GM19193 (cell line): ENCODE results near the gene RIT1.
A peak's percentile ranks its signal among the peaks of the same experiment; 100 is the strongest.

Experiments used
- POLR2A ChIP-seq: IDR thresholded peaks from 4 replicates; pipeline ENCODE4 v1.6.1; 2011; ENCODE audit not compliant: insufficient read depth, insufficient read length; ENCODE audit errors: extremely low read depth

Gene RIT1, protein sequence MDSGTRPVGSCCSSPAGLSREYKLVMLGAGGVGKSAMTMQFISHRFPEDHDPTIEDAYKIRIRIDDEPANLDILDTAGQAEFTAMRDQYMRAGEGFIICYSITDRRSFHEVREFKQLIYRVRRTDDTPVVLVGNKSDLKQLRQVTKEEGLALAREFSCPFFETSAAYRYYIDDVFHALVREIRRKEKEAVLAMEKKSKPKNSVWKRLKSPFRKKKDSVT

DNA sequence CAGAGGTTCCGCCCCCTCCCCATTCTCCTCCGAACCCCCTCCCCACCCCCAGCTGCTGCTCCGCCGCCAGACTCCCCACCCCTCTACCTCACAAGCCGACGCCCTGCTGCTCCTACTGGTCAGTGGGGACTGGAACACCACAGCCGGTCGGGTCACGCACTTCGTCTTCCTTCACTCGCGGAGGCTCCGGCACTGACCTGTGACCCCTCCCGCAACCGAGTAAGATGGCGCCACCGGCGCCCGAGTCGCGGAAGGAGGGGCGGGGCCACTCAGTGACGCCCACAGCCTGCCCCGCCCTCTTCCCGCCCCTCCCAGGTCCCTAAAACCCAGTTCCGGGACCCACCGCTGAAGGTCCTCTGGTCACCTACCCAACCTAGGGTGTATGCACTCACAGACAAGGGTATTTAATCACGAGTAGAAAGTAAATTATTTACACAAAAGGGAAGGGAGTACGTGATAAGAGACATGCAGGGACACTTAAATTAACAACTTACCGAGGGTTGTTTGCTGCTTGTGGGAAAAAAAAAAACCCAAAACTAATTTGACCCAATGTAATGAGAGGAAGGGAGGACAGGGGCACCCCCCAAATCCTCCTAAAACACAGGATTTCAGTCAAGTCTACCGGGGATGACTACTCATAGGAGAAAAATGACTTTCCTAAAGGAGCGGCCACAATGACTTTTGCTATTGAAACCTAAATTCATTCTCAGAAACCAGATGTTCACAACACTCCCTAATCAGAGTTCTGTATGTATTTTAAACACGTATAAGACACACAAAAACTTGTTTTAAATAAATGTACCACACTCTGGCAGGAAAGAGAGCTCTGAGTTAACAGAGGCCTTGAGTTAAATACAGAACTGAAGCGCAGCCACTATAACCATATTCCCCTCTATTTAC, at the start of gene RIT1:
Gene RIT1 (minus strand): TSS at position 194 of the 900 bp plus-strand sequence. CDS start 588 bp downstream, outside the sequence.
- peak; percentile 76 for TF ChIP-seq POLR2A

DNA sequence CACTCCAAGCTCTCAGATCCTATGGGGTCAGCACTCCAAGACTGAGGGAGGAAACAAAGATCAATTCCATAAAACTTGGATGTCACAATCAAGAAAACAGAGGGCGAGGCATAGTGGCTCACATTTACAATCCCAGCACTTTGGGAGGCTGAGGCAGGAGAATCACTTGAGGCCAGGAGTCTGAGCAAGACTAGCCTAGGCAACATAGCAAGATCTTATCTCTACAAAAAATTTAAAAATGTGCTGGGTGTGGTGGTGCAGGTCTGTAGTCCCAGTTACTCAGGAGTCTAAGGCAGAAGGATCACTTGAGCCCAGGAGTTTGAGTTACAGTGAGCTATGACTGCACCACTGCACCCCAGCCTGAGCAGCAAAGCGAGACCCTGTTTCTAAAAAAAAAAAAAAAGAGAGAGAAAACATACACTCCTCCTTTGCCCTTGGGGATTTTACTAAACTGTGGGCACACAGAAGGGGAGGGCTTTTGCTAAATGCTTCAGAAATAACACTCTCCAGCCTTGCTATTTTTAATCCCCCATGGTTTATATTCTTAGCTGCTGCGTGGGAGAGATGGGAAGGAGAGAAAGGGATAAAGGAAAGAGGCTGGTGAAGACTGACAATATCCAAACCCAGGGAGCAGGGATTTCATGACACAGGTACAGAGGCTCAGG, 49.1 kb upstream of the RIT1 start:
- TF ChIP-seq POLR2A = no peak

DNA sequence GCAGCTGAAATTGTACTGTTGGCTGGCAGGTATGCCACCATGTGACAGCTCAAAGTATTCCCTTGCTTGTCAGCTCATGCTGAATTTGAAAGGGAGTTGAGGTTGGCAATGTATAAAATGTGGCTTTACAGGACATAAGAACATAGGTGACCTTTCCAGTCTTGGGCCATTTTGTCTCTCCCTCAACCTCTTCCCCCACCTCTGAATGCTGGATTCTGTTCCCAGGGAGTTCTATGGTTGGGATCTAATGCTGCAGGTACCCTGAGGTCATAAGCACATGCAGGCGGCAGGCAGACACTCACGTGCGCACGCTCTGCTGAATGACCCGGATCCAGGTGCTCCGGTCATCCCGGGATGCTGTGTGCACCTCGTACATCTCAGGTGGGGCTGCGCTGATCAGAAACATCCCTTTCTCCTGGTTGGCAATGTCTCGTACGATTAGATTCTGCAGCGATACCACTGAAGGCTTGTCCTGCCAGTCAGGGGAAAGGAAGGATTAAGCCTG, 46.3 kb upstream of the RIT1 start:
- no peak for TF ChIP-seq POLR2A

DNA sequence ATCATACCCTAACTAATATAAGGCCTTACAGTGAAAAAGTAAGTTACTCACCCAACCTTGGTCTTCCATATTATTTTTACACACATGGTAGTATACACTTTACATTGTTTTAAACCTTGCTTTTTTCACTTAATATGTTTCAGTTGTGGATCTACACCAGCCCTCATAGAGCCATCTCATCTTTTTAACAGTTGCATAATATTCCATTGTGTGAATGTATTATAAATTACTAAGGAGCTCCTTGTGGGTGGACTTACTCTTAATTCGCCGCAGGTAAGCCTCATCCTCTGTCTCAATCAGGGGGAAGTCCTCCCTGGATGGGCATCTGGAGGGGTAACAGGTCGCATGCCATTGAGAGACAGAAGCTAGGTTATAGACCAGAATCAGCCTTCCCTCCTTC, 43.5 kb upstream of the RIT1 start:
- TF ChIP-seq POLR2A = no peak

DNA sequence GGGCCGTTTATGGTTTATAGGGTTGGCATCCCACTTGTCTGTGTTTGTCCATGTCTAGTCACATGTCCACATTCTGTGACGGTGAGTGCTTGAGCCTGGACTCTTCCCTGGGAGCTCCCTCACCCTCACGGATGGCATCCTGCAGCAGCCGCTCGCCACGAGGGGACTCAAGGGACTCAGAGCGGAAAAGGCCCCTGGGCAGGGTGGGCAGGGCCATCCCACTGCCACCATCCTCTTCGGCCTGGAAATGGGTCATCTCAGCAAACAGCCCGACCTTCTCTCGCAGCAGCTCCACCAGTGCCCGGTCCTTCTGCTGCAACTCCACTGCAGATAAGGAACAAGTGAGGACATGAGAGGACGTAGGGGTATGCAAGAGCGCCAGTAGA, 41.3 kb upstream of the RIT1 start:
- TF ChIP-seq POLR2A = no peak

DNA sequence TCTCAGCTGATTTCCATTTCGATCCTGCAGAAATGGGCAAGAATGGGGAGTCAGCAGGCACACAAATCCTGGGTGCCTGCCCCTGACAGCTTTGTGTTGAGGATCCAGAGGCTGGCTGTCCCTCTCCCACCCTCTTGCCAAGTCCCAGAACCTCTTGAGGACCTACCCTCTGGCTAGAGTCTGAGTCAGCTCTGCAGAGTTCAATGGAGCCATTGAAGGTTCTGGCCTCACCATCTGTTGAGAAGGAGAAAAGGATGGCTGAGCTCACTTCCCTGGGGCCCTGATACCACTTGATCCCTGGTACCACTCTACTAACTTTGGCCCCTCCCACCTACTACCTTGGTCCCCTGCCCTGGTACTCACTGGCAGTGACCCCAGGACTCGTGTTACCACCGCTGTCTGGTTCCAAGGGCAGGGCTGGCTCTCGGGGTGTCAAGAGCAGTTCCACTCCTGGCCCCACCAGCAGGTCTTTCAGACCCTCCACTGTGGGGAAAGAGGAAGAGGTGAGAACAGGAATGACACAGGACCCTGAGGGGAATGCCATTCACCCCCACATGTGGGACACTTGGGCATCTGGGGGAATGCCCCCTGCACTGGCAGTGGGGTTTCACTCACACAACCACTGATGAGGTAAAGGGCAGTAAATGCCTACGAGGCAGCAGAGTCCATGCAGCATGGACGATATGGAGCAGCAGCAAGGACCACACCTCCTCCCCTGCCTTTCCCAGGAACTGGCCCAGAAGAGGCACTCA, 40.8 kb upstream of the RIT1 start:
- TF ChIP-seq POLR2A = no peak

DNA sequence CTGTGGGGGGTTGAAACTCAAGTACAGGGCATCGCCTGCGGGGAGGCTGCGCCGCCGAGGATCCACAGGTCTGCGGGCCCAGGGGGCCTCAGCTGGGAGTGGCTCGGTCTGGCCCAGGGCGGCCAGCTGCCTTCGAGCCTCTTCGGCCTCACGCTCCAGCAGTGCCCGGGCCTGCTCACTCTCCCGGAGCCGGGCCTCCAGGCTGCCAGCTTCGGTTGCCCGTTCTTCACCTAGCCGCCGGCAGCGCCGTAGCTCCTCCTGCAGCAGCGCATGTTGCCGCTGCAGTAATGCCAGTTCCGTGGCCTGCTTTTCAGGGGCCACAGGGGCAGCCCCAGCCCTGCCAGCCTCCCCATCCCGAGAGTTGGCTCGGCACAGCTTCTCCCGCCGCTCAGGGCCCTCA, 39.7 kb upstream of the RIT1 start:
- peak; percentile 24 for TF ChIP-seq POLR2A

DNA sequence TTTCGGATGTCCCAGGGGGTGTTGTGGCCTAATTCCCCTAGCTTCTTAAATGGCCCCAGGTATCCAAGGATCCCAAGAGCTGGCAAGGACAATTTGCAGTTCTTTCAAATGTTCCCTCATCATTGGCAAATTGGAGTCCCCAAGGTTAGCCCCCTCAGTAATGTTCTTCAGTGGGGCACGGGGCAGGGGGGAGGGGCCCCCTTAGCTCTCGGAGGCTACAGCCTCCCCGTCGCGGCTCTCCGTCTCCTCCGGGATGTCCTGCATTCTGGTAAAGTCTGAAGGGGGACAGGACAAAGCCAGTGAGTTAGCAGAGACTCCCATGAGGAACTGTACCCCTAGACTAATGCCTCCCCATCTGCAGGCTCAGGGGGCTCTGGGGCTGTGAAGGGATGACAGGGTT, 36.6 kb upstream of the RIT1 start:
- TF ChIP-seq POLR2A = no peak

DNA sequence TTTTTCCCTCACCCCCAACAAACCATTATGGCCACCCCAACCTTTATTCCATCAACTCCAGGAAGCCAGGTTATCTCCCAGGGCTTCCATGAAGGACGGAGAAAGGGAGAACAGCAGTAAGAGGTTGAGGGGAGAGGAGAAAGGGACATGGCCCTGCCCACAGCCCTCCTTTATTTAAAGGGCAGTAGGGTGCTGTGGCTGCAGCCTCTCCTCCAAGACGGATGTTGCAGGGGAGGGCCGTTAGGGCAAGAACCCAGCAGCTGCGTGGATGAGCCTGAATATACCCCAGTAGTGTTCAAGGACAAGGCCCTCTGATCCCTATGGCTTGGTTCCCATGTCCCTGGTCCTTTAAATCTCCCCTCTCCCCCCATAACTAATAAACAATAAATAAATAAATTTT, 36.1 kb upstream of the RIT1 start:
- TF ChIP-seq POLR2A = no peak

DNA sequence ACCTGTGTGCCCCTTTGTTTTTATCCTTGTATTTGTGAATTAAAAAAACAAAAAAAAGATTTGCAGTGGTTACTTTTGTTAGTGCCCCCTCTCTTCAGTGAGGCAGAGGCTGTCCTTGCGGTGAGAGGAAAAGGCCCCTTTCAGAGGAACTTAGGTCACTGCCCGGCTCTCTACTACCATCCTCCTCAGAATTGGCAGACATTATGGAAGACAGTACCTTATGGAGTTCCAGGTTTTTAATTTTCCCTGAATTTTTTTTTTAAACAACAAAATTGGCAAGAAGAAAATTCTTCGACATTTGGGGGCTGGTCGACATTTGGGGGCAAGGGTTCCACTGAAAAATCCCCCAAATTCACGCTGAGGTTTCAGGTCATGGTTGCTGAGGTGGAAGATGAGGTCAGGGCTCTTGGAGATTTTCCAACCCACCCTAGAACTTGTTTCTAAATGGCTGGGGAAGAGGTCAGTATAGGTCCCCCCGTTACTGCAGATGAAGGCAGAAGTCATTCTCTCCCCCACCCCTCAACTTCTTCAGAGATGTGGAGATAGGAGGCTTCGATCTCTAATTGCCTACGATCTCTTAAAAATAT, 35.6 kb upstream of the RIT1 start:
- no peak for TF ChIP-seq POLR2A

DNA sequence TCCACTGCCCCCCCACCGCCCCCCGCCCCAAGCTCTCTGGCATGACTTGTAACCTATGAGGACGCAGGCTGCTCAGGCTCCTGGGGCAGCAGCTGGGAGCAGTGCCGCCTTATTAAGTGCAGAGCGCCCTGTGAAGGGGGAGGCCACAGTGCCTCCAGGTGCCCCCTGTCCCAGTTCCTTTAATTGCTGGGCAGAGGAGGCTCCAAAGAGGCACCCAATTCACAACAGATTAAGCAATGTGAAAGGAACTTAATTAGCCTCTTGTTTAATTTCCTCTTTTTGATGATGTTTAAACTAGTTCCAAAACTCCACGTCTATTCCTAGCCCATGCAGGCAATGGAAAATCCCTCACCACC, 33.3 kb upstream of the RIT1 start:
- TF ChIP-seq POLR2A = no peak

DNA sequence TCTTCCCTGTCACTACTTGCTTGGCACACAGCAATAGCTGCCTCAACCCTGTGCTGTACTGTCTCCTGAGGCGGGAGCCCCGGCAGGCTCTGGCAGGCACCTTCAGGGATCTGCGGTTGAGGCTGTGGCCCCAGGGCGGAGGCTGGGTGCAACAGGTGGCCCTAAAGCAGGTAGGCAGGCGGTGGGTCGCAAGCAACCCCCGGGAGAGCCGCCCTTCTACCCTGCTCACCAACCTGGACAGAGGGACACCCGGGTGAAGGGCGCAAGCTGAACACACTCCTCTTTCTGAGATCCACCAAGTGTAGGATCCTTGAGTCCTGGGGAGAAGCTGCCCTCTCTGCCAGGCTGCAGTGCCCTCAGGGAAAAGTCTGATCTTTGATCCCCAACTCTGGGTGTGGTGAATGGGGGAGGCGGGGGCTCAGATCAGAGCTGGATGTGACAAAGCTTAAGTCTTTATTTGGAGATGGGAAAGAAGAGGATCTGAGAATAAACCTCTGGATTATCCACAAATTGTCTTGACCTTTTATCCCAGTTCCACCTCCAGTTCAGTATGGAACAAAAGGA, 31.5 kb upstream of the RIT1 start:
- no peak for TF ChIP-seq POLR2A

DNA sequence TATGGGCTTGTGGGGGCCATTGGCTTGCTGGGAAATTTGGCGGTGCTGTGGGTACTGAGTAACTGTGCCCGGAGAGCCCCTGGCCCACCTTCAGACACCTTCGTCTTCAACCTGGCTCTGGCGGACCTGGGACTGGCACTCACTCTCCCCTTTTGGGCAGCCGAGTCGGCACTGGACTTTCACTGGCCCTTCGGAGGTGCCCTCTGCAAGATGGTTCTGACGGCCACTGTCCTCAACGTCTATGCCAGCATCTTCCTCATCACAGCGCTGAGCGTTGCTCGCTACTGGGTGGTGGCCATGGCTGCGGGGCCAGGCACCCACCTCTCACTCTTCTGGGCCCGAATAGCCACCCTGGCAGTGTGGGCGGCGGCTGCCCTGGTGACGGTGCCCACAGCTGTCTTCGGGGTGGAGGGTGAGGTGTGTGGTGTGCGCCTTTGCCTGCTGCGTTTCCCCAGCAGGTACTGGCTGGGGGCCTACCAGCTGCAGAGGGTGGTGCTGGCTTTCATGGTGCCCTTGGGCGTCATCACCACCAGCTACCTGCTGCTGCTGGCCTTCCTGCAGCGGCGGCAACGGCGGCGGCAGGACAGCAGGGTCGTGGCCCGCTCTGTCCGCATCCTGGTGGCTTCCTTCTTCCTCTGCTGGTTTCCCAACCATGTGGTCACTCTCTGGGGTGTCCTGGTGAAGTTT, 30.8 kb upstream of the RIT1 start:
- peak; percentile 45 for TF ChIP-seq POLR2A

DNA sequence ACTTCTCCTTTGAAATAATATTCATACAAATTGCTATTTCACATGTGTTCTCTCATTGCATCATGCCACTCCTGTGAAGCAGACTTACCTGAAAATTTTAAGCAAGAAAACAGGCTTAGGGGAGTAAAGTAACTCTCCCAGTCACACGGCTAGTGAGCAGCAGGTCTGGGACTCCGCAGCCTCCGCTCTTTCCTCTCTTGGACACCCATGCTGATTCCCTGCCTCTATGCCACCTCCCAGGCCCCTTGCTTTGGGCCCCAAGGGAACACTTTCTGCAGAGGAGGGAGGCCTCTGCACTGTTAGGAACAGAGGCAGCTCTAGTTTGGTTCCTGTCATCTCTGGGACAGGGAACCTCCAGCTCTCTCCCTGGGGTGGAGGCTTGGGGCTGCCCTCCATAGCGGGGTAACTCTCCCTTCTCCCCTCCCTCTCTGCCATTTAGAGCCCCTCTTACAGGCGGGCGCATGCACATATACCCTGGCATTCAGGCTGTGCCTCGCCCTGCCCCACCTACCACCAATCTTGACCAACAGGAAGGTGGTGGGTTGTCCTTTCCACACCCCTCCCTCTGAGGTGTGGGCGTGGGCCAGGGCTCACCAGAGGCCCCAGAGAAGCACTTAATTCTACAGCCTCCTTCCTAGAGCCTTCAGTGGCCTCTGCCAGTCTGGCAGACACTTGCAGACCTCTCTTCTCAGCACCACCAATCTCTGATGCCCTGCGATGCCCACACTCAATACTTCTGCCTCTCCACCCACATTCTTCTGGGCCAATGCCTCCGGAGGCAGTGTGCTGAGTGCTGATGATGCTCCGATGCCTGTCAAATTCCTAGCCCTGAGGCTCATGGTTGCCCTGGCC, 30.1 kb upstream of the RIT1 start, which contains the start of gene RXFP4:
Gene RXFP4 (plus strand): TSS at position 646 of the 852 bp plus-strand sequence. CDS start 72 bp downstream, at position 718.
- TF ChIP-seq POLR2A = peak; percentile 37
